GM12873 (cell line): ENCODE data around the gene FAT1.

Source experiments
- TF ChIP-seq, protein P1 (sequence below): IDR thresholded peaks from 2 replicates; pipeline ENCODE4 v1.5.1; 2012; ENCODE audit warnings: low read depth, mild to moderate bottlenecking, moderate library complexity, low read length, control low read depth; ENCODE audit not compliant: insufficient read depth; ENCODE audit errors: missing control alignments

The FAT1 gene

DNA sequence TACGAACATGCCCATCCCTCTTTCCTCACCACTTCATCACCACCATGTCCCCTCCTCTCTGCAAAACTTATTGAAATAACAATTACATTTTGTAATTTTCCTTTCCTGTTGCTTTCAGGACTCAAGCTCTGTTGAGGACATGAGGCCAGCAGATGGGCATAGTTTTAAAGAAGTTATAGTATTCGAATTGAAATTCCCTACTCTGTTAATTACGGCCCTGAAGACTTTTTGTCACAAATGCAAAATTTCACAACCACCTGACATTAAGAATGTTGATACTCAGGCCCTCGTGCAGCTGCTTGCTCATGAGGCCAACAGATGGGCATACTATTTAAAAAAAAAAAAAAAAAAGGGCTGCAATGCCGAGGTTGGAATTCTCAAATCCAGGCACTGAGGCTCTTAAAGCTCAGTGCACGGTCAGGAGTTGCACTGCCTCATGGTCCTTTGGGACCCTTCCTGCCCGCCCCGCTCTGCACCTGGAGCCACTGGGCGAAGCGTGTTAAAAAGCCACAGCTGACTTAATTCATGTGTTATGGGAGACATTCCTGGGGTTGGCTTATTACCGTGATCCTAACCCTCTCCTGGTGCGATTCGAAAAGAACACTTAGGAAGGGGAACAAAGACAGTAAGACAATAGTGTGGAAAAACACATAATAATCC, 34.2 kb upstream of the FAT1 start:
- TF ChIP-seq, protein P1, sequence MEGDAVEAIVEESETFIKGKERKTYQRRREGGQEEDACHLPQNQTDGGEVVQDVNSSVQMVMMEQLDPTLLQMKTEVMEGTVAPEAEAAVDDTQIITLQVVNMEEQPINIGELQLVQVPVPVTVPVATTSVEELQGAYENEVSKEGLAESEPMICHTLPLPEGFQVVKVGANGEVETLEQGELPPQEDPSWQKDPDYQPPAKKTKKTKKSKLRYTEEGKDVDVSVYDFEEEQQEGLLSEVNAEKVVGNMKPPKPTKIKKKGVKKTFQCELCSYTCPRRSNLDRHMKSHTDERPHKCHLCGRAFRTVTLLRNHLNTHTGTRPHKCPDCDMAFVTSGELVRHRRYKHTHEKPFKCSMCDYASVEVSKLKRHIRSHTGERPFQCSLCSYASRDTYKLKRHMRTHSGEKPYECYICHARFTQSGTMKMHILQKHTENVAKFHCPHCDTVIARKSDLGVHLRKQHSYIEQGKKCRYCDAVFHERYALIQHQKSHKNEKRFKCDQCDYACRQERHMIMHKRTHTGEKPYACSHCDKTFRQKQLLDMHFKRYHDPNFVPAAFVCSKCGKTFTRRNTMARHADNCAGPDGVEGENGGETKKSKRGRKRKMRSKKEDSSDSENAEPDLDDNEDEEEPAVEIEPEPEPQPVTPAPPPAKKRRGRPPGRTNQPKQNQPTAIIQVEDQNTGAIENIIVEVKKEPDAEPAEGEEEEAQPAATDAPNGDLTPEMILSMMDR: no peak

DNA sequence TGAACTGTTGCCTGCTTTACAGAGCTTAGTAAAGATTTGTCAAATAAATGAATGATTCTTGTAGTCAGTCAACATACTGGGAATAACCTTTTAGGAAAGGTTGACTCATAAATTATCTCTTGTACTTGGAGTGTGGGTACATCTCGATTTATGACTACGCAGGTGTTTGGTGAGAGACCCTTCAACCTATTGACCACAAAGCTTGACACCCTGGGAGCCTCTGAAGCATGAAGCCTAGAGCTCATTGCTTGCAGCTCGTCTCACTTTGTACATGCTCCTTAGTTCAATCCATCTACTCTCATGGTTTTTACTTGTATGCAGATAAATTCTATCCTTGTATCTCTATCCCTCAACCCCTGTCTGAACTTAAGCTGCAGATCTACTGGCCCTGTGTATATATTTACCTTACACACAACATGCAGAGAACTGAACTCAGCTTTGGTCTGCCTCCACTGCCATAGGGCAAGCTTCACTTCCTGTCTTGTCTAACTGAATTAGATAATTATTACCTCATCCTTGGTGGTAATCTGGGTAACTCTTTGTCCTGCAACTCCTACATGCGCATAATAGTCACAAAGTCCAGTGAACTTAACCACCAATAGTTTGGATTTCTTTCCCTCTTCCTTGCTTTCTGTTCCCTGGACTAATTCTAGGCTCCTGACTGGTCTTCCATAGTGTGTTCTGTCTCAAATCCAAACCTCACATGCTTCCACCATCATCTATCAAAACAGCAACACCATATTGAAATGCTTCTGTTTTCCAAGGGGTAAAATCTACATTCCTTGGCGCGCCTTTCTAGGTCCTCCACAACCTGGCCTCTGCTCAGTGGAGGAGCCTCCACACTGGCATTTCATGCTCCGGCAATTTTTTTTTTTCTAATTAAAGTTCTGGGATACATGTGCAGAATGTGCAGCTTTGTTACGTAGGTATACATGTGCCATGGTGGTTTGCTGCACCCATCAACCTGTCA, 32.2 kb upstream of the FAT1 start:
- TF ChIP-seq, protein P1: no peak

DNA sequence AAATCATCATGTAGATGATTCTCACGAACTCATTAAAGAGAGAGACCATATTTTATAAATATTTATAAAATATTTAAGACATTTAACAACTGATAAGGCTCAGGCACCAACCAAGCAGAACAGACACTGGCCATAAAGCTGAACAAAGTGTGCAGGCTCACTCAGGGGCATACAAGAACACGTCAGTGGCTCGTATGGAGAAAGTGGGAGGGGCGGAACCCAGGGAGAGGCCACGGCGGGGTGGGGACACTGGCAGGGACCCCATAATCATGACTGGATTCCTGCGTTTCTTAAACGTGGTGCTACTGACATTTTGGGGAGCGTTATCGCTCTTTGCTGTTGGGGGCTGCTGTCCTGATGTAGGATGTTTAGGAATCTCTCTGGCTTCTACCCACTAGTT, 31.3 kb upstream of the FAT1 start:
- TF ChIP-seq, protein P1: no peak

DNA sequence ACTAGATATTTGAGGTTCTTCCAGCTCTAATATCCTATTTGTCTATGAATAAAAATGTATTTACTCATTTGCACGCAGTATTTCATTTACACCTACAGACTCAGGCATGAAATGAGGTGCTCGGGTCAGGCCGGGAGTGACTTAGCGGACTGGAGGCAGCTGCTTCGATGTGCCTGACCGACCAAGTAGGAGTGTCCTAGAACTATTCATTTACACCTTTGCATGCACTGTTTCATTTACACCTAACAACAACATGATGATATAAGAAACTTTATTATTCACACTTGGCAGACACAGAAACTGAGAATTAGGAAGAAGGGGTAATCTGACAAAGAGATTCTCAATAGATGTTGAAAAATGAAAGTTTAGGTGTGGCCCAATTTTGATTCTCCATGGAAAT, 28.7 kb upstream of the FAT1 start:
- TF ChIP-seq, protein P1: no peak

DNA sequence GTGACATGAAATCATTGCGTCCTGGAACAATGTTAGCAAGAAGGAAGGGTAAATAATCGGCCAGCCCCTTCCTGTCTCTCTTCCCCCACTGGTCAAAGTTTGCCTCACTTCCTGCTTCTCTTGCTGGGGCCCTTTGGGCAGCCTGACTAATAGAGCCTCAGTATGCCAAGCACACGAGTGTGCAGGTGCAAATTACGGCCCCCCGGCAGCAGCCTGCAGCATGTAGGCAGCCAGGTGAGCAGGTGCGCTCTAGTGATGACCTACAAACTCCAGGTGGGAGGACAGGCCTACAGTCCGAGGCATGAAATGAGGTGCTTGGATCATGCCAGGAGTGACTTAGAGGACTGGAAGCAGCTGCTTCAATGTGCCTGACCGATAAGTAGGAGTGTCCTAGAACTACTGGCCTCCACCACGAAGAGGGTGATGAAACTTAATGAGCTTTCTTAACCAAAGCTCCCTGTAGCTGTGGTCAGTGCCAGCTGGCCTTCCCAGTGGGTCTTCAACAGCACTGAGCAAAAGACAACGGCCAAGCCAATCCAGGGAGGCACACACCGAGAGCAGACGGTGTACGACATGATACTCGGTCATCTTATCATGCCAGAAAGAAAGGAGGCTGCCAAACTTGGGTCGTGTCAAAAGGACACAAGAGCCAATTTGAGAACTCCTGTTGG, 26.1 kb upstream of the FAT1 start:
- TF ChIP-seq, protein P1: no peak

DNA sequence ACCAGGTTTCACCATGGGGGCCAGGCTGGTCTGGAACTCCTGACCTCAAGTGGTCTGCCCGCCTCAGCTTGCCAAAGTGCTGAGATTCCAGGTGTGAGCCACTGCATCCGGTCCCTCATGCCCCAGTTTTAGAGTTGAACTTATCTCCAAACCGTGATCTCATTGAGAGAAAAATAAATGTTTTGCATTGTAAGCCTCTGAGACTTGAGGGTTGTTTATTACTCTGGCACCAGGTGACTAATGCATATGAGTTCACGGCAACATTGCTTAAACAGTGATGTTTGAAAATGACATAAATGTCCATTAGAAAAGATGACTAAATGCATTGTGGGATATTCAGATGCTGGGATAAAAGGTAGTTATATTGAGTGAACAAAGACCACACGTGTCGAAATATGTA, 22.9 kb upstream of the FAT1 start:
- TF ChIP-seq, protein P1: no peak

DNA sequence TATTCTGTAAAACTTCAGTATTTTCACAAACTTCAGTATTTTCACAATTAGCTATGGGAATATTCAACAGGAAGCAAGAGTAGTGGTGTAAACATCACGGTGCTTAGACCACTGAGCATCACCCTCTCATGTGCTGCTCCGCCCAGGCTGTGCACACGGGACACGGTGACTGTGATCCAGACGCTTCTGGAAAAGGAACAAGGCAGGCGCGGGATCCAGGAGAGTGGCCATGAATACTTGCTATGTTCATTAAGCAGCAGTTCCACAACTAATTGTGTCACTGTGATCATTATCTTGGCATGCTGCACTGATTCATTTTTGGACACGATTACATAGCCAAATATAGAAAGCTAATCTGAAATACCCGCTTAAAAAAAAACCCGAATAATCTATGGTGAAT, 19.6 kb upstream of the FAT1 start:
- TF ChIP-seq, protein P1: no peak
